ENCODE measurements around the gene GSDME.

GRCh38 chr7:24703296-24703695, 54.0 kb downstream of the GSDME start:
- TF ChIP-seq CTCF (IDR thresholded peaks at IDR 0.05): no peak
- no peak for TF ChIP-seq POLR2A (IDR thresholded peaks at IDR 0.05)
